ENCODE results near the gene HLA-DQB1.
A peak's percentile ranks its signal among the peaks of the same experiment; 100 is the strongest.
"Not testable (repeated sequence)": the region's sequence is repeated elsewhere in the genome, so short reads cannot be mapped to it uniquely, and the experiment has no call there.

The HLA-DQB1 gene

DNA sequence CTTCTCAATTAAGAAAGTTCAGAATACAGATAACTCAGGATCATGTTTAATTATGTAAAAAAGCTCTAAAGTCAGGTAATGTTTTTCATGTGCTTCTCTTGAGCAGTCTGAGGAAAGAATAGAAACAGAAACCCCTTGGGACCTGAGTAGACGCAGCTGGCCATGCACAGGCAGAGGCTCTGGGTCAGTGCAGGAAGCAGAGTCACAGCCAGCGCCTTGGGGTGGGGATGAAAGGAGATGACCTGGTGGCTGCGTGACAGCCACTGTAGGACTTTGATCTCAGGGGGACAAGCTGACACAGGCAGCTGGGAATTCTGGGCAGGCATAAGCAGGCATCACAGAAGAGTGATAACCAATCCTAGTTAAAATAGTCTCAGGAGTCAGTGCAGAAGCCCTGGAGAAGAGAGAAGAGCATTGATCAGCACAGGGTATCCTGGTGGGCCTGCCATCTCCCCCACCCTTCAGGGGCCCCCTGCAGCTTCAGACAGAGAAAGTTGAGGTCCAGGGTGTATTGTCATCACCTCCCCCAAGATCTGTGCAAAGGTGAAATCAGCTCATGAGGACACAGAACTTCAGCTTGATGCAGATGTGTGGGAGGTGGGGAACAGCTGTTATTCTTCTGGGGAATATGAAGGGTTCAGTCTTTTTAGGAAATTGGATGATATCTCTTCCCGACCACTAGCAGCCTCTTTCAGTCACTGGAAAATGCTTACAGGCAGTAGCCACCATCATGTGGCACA is 6.4 kb downstream of the HLA-DQB1 start:
- FAIRE-seq = no peak

DNA sequence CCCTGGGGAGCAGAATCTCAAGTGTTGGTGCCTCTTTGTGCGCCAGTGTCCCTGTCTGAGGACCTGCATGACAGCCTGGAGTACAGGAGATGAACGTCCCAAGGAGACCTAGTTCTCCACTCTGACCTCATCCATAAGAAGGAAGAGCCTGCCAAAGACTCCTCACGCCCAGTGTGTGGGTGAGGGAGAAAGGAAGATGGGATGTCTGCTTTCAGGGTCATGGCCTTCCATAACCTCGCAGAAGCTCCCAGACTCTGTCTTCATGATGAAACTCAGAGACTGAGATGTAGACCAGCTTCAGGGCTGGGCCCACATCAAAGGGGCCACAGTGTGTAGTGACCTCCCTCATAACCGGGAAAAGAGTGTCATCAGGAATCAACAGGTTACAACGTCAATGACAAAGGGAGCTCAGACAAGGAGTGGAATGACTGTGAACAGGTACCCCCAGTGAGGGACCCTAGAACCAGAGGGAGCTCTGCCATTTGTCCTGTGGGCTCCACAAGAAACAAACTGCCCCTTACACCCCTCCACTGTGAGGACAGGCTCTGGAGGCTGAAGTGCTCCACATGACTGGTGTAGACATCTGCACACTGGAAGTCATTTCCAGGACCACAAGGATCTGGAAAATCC is 8.1 kb downstream of the HLA-DQB1 start:
- no peak for FAIRE-seq

GRCh38 chr6:32657819-32658218 is 8.6 kb downstream of the HLA-DQB1 start:
- not testable (repeated sequence) for FAIRE-seq

DNA sequence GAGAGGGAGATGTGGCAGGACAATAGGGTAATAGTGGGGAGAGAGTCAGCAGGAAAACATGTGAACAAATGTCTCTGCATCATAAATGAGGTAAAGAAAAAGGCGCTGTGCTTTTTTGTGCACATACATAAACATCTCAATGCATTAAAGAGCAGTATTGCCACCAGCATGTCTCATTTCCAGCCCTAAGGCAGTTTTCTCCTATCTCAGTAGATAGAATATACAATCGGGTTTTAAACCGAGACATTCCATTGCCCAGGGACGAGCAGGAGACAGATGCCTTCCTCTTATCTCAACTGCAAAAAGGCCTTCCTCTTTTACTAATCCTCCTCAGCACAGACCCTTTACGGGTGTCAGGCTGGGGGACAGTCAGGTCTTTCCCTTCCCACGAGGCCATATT is 9.1 kb downstream of the HLA-DQB1 start:
- FAIRE-seq = not testable (repeated sequence)

DNA sequence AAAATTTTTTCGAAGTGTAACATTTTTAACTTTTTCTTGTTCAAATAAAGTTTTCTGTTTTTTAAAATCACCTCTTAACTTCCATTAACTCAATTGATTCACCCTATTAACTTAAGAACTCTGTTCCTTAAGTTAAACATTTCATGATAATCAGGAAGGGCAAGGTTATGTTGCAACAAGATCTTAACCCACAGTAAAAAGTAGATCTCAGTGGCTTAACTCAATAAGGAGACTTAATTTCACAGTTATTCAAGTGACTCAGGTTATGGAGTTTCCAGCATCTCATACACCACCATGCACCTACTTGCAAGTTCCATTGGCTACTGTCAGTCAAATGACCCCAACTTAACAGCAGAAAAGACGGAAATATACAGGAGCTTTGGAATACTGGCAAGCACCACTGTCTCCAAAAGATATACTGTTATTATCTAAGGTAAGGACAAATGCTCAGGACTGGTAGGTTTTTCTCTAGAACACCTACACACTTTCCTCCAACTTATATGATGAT is 11.2 kb downstream of the HLA-DQB1 start:
- FAIRE-seq = no peak

GRCh38 chr6:32645047-32645703 is 21.3 kb downstream of the HLA-DQB1 start:
- FAIRE-seq = no peak

DNA sequence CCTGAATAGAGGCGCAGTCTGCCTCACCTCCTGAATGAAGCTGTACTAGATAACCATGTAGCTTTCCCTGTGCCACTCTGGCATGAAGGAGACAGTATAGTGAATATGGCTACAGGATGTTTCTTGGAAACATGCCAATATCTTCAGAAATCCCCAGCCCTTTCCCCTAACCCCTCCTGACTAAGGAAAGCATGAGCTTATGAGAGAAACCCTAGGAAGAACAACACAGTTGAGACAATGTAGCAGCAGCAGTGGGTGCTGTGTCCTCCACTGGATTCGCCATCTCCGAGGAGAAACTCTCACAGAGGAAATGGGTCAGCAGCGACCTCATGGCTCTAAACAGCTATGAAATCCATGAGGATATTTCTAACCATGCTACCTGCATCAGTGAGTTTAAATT is 22.6 kb downstream of the HLA-DQB1 start:
- FAIRE-seq = no peak

GRCh38 chr6:32642720-32643106 is 23.7 kb downstream of the HLA-DQB1 start:
- FAIRE-seq = no peak

GRCh38 chr6:32641785-32642719 is 24.4 kb downstream of the HLA-DQB1 start:
- not testable (repeated sequence) for FAIRE-seq

- FAIRE-seq = no peak
Measured at GRCh38 chr6:32641122-32641521, 25.3 kb downstream of the HLA-DQB1 start.

DNA sequence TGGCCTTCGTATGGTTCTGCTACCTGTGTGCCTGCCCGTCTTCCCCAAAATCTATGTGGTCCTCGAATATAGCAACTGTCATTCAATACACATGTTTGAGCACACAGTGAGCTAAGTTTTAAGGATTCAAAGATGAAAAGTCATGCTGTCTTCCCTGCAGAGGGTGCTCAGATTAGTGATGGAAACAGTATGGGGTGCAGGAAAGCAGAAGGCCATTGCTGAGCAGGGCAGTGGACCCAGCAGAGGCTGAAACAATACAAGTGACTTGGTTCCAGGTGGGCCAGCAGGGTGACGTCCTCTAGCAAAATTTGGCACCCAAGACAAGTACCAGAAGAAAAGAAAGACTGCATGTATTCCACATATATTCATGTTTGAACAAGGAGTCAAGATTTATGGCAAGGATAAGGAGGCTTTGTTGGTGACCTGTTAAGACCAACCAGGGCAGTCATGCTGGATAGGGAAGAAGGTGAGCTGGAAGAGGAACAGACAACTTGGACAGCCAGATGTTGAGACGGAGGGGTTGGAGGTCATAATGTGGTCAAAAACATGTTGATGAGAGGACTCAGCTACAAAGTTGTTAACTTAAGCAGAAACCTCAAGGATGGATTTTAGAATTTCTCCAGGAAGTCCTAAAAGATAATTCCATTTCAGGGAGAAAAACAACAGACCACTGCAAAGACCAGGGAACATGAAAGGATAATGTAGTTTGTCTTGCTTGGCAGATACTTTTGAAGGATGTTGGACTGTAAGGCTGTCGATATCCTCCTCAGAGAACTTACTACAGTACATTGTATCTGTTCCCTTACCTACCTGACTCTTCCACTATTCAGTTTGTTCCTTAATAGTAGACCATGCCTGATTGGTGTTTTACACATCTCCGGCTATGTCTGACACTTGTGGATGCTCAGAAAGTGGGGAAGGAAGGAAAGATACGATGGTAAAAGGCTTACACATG is 26.7 kb downstream of the HLA-DQB1 start:
- no peak for FAIRE-seq

GRCh38 chr6:32638532-32639219 is 27.8 kb downstream of the HLA-DQB1 start:
- FAIRE-seq = no peak

- no peak for FAIRE-seq
Measured at GRCh38 chr6:32637883-32638282, 28.6 kb downstream of the HLA-DQB1 start.

DNA sequence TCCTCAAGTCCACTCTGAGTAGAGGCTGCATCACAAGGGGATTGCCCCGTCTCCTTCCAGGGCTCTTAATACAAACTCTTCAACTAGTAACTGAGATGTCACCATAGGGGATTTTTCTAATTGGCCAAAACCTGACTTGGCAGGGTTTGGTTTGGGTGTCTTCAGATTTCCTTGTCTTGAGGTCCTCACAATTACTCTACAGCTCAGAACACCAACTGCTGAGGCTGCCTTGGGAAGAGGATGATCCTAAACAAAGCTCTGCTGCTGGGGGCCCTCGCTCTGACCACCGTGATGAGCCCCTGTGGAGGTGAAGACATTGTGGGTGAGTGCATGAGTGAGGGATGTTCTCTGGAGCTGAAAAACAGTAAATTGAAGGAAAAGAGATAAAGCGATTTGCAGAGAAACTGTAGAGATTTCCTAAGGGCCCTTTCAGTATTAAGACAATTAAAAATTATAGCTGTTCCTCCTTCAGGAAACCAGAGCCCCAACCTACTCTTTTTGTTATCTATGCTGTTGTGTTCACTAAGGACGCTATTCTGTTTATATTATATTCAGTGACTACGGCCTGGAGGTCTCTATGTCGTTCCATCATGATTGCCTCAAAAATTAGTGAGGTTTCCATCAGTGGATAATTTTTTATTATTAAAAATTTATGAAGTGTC is 29.1 kb downstream of the HLA-DQB1 start, which contains the start of gene HLA-DQA1:
Gene HLA-DQA1, plus strand, starts transcription at position 188 of the 662 bp plus-strand sequence. Its CDS starts 53 bp downstream, at position 241.
- FAIRE-seq = no peak

GRCh38 chr6:32635526-32636123 is 30.8 kb downstream of the HLA-DQB1 start:
- no peak for FAIRE-seq

- not testable (repeated sequence) for FAIRE-seq
Measured at GRCh38 chr6:32629793-32630192, 36.7 kb downstream of the HLA-DQB1 start.

GRCh38 chr6:32627831-32628230 is 38.6 kb downstream of the HLA-DQB1 start:
- FAIRE-seq = peak; percentile 91

GRCh38 chr6:32627249-32627648 is 39.2 kb downstream of the HLA-DQB1 start:
- no peak for FAIRE-seq

DNA sequence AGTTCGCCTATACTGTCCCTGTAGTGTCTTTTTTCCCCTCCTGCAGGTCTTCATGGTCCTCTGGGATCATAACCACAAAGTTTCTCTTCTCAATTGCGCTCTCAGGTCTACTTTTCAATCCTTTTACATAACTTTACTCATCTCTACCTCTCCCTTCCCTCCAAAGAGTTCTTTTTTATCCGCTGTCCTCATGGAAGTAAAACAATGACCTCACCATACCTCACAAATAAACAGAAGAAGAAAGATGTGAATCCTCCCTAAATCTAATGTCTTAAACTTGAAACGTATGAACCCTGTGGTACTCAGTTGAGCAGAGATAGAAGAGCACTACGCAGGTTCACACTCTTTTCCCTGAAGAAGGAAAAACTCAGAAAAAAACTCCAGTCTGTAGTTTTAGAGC is 41.3 kb downstream of the HLA-DQB1 start:
- FAIRE-seq = no peak

DNA sequence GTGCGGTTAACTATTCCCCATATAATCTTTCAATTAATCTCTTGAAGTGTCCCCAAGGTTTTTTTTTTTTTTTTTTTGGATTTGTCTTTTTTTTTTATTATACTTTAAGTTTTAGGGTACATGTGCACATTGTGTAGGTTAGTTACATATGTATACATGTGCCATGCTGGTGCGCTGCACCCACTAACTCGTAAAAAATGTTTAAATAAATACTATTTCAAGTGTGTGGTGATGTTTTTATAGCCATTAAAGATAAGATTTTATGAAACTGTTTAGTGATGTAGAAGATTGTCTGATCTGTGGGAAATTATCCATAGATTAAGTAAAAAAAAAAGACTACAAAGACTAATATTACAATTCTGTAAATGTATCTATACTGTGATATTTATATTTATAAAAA is 41.9 kb downstream of the HLA-DQB1 start:
- FAIRE-seq = no peak

Data from A204.1 (cell line).